Measurements from ENCODE around the gene HPS3.

The HPS3 gene

GRCh38 chr3:149120051-149120972, 9.1 kb upstream of the HPS3 start:
- DNase-seq (ENCODE audit: low read depth), result peak; percentile 57

- no peak for DNase-seq (ENCODE audit: low read depth)
Measured at GRCh38 chr3:149122721-149123578, 6.5 kb upstream of the HPS3 start.

- no peak for DNase-seq (ENCODE audit: low read depth)
Measured at GRCh38 chr3:149128821-149129220, 617 bp upstream of the HPS3 start.

GRCh38 chr3:149131589-149131988, 2.2 kb downstream of the HPS3 start:
- no peak for DNase-seq (ENCODE audit: low read depth)

- DNase-seq (ENCODE audit: low read depth), result peak; percentile 2
Measured at GRCh38 chr3:149134575-149134974, 5.1 kb downstream of the HPS3 start.

- no peak for DNase-seq (ENCODE audit: low read depth)
Measured at GRCh38 chr3:149142682-149143081, 13.2 kb downstream of the HPS3 start.

GRCh38 chr3:149145356-149145755, 15.9 kb downstream of the HPS3 start:
- DNase-seq (ENCODE audit: low read depth), result no peak

- no peak for DNase-seq (ENCODE audit: low read depth)
Measured at GRCh38 chr3:149145974-149146373, 16.5 kb downstream of the HPS3 start.

GRCh38 chr3:149150436-149150835, 21.0 kb downstream of the HPS3 start:
- no peak for DNase-seq (ENCODE audit: low read depth)

GRCh38 chr3:149151843-149152242, 22.4 kb downstream of the HPS3 start:
- peak; percentile 42 for DNase-seq (ENCODE audit: low read depth)

- no peak for DNase-seq (ENCODE audit: low read depth)
Measured at GRCh38 chr3:149152420-149152819, 23.0 kb downstream of the HPS3 start.

GRCh38 chr3:149153402-149153801, 24.0 kb downstream of the HPS3 start:
- DNase-seq (ENCODE audit: low read depth), result no peak

- DNase-seq (ENCODE audit: low read depth), result no peak
Measured at GRCh38 chr3:149160754-149161300, 31.4 kb downstream of the HPS3 start.

GRCh38 chr3:149162007-149162406, 32.6 kb downstream of the HPS3 start:
- DNase-seq (ENCODE audit: low read depth), result no peak

- DNase-seq (ENCODE audit: low read depth), result no peak
Measured at GRCh38 chr3:149163066-149163465, 33.6 kb downstream of the HPS3 start.

- DNase-seq (ENCODE audit: low read depth), result no peak
Measured at GRCh38 chr3:149167898-149168297, 38.5 kb downstream of the HPS3 start.

GRCh38 chr3:149170672-149171071, 41.2 kb downstream of the HPS3 start:
- DNase-seq (ENCODE audit: low read depth), result no peak

- peak; percentile 54 for DNase-seq (ENCODE audit: low read depth)
Measured at GRCh38 chr3:149174901-149175300, 45.5 kb downstream of the HPS3 start.

GRCh38 chr3:149177122-149177521, 47.7 kb downstream of the HPS3 start:
- no peak for DNase-seq (ENCODE audit: low read depth)

- peak; percentile 65 for DNase-seq (ENCODE audit: low read depth)
Measured at GRCh38 chr3:149179220-149179619, 49.8 kb downstream of the HPS3 start.

- DNase-seq (ENCODE audit: low read depth), result peak; percentile 100
Measured at GRCh38 chr3:149180057-149180573, 50.7 kb downstream of the HPS3 start.

- DNase-seq (ENCODE audit: low read depth), result no peak
Measured at GRCh38 chr3:149181182-149181581, 51.7 kb downstream of the HPS3 start.
